GM12892 (cell line): ENCODE measurements around the gene TSKU.

Experiments used
- POLR2A ChIP-seq: IDR thresholded peaks from 2 replicates; pipeline ENCODE4 v1.6.1; 2011; ENCODE audit warnings: low read depth, low read length, control low read depth
- TAF1 ChIP-seq: IDR thresholded peaks from 2 replicates; pipeline ENCODE4 v1.6.1; 2011; ENCODE audit warnings: low read depth, mild to moderate bottlenecking, control low read depth, low read length, borderline replicate concordance

DNA sequence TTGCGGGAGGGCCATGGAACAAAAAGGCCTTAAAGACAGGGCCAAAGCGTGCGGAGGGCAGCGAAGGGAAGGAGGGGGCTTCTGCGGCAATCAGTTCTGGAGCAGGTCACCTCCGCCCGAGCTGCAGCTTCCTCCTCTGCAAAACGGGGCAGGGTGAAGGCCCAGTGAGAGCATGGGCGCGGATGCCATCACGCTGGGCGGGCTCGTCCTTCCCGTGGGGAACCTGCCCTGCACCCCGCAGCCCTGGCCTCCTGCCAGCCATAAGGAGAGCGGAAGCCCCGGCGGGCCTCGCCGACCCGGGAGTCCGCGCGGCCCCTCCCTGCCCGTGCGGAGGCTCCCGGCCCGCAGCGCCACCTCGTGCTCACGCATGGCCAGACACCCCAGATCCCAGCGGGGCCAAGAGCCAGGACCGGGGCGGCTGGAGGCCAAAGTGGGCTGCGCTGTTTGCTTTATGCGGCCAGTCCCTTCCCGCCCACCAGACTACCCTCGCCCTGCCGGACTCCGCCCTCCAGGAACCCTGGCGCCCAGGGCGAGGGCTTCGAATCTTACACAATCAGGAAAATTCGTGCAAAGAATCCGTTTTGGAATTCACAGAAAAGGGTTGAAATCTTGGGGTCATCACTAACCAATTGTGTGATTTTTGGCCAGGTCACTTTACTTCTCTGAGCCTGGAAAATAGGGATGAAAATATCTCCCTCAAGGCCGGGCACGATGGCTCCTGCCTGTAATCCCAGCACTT lies 16.1 kb downstream of the TSKU start:
- TF ChIP-seq TAF1 (no peak), POLR2A (no peak)
